IPS-NIHi7 (cell line): Measurements from ENCODE around the gene ARF5.

Experiments used
- DNase-seq: peaks from one replicate; pipeline ENCODE4 v3.0.0; 2012; ENCODE audit warnings: mixed read lengths; ENCODE audit errors: extremely low spot score

Gene ARF5

DNA sequence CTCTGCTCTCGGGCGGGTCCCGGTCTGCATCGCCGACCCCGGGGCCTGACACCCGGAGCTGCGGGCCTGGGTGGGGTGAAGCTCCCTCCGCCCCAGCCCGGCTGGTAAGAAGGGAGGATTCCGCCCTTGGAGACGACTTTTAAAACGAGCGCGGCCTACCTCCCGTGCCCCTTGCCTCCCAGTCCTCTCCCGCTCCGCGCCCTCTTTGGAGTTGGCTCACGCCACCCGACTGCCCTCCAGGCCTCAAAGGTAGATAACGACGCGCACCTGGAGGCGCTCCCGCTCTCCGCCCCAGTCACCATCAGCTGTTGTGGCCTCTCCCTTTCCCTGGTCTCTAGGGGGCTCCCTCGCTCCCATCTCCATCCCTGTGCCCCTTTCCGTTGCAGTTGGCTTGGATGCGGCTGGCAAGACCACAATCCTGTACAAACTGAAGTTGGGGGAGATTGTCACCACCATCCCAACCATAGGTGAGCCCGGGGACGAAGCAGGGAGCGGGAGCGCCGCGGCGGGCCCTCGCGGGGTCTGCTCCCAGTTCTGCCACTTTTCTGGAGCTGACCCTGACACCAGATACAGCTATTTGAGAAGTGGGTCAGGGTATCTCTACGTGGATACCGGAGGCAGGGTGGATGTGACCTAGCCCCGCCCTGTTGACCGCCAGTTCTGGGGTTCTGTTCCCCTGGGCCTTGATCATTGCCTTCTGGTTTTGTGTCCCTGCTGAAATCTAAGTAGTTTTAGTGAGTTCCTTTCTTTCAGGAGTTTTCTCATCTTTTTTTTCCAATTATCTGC is 679 bp downstream of the ARF5 start:
- DNase-seq, result peak; percentile 89

GRCh38 chr7:127589896-127590295 is 1.7 kb downstream of the ARF5 start:
- no peak for DNase-seq

- DNase-seq, result no peak
Observed at GRCh38 chr7:127591189-127591588, 3.0 kb downstream of the ARF5 start.

- DNase-seq, result no peak
Observed at GRCh38 chr7:127591591-127591990, 3.4 kb downstream of the ARF5 start.

DNA sequence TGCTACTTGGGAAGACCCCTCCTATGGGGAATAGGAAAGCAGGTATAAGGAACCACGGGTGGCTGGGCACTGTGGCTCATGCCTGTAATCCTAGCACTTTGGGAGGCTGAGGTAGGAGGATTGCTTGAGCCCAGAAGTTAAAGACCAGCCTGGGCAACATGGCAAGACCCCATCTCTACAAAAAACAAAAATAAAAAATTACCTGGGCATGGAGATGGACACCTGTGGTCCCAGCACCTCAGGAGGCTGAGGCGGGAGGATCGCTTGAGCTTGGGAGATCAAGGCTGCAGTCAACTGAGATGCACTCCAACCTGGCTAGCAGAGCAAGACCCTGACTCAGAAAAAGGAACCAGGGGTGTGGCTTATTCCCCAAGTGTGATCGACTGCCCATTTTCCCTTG is 4.3 kb downstream of the ARF5 start:
- no peak for DNase-seq

DNA sequence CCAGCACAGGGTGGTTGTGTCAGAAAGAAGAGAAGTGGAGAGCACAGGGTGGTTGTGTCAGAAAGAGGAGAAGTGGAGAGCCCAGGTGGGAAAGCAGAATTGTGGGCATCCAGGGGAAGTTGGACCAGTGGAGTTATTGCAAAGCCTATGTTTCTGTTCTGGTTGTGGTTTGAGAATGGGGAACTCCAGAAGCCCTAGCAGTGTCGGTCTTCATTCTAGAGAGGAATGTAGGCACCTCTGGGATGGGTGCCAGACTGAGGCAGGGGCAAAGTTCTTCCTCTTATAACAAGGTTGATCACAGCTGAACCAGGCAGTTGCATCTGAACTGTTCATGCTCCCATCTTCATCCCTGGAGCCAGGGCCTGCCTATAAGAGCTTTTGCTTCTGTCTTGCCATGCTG is 6.3 kb downstream of the ARF5 start:
- DNase-seq, result no peak

DNA sequence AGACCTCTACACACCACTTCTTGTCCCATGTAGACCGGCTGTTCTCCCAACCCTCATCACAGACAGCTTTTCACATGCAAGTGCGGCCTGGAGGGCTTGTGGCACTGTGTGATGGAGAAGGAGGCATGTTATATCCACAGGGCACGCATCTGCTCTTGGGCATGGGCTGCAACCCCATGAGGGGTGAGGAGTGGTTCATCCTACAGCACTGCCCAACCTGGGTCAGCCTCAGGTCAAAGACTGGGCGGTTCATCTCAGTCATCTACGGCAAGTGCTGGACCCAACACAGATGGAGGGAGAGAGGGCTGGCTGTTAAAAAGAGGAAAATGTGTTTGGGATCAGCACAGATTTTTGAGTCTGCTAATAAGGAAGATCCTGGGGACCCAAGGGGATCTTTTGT is 7.5 kb downstream of the ARF5 start:
- no peak for DNase-seq

GRCh38 chr7:127598318-127598717 is 10.1 kb downstream of the ARF5 start:
- peak; percentile 90 for DNase-seq

- DNase-seq, result no peak
Observed at GRCh38 chr7:127600885-127601284, 12.7 kb downstream of the ARF5 start.

DNA sequence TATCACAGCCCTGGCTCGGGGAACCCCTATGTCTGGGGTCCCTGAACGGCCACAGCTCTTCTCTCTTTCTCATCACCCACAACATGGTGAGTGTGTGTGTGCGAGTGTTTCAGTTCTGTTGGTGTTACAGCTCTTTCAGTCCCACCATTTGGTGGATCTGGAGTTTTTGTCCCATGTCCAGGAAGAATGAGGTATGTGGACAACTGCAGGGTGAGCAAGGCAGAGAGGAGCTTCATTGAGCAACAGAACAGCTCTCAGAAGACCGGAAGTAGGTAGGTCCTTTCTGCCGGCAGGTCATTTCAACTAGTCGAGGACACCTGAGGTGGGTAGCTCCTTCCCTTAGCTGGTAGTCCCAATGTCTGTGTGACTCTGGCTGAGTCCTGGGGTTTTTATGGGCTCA is 20.2 kb downstream of the ARF5 start:
- no peak for DNase-seq

GRCh38 chr7:127609297-127609696 is 21.1 kb downstream of the ARF5 start:
- no peak for DNase-seq

DNA sequence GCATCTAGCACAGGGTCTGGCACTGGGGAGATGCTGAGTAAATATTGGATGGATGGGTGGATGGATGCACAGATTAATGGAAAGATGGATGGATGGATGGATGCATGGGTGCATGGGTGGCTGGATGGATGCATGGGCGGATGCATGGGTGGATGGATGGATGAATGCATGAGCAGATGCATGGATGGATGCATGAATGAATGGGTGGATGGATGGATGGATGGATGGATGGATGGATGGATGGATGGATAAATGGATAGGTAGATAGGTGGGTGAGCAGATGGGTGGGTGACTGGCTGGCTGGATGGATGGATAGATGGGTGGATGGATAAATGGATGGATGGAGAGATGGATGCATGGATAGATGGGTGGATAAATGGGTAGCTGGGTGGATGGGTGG is 24.1 kb downstream of the ARF5 start:
- DNase-seq, result no peak

DNA sequence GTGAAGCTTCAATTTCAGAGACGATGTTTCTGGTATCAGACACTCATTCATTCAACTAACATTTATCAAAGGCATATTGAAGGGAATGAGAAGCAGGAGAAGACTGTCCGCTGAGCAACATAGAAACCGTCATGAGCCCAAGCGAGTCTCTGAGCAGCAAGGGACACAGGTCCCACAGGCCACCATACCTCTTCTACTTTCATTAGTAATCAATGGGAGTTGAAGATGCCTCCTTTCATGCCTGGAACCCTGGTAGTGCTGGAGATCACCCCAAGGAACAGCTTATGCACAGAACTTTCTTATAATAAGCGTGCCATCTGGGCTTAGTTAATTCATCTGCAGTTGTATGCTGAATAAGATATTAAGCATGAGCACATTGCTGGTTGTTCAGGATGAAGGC is 28.5 kb downstream of the ARF5 start:
- no peak for DNase-seq

DNA sequence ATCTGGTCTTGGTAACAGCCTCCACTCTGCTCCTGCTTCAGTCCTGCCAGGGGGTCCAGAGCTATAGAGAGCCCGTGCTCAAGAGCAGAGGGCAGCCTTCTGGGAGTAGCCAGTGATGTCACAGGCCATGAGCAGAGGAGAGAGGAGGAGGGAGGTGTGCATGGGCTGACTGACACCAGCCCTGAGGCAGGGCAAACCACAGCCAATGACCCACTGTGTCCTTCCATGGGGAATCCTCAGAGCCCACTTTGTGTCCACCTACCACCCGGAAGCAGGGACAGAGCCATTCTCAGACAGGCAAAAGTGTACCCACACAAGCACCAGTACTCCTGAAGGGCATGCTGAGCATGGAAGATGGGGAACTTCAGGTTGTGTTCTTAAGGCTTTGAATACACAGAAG is 29.8 kb downstream of the ARF5 start, which contains the start of gene PAX4:
PAX4 (minus strand) TSS at position 101 of the 400 bp plus-strand sequence. CDS start 2,214 bp downstream, outside the sequence.
- no peak for DNase-seq

- no peak for DNase-seq
Observed at GRCh38 chr7:127618775-127619174, 30.6 kb downstream of the ARF5 start.

DNA sequence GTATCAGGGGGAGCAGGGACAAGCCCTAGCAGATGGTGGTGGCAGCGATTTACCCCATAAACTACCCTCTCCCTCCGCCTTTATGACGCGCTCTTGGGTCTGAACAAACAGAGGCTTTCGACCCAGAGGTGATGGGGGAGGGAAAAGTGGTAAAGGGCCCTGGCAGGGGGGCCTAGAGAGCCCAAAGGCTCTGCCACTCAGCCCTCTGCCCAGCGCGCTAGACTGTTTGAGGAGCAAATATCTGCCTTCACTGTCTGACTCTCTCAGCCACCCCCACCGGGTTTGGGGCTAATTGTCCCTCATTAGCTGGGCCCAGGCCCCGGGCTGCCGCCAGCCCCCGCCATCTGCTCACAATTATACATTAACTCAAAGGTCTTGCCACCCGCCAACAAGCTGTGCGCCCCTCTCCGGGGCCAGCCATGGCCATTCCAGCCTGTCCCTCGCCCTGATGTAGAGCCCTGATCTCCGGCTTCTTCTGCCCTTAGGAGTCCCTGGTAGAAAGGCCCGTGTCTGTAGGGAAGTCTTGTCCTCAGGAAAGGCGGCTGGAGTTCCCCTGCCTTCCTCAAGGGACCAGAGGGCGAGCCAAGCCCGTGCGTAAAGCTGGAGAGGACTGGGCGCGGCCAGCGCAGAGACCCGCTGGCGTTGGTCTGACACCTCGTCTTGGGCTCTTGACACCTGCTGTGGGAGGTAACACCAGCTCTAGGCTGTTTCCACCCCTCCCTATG is 31.6 kb downstream of the ARF5 start:
- peak; percentile 77 for DNase-seq

DNA sequence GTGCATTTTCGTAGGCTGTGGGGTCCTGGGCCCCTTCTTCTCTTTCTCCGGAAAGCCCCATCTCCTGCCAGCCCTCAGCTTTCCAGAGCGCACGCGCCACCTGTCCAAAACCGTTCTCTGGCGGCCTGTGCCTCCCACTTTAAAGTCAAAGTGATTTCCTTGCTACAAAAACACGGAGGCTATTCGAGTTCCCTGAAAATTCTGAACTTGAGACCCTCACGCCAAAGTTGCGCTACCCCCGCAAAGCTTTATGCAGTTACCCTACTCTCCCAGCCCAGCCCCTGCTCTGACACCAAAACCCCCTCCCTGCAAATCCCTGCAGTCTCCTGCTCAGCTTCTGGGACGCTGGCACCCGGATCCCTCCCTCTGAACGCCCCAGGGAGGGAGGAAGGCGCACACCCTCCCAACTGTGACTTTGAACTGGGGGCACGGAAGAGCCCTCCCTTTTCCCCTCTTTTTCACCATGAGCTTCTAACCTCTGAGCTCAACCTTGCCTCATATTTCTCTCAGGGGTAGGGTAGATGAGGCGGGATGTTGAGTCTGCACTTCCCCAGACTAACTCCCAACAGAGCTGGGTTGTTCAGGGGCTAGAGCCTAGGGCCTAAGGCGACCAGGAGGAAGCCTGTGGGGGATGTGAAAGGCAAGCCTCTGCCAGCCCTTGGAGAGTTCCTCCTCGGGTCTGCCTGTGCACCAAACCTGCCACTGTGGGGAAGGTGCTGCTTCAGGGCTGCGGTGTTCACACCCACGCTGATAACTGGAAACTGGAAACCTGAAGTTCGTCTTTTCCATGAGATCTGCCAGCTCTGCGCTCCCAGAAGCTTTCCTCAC is 32.4 kb downstream of the ARF5 start:
- DNase-seq, result peak; percentile 73

- no peak for DNase-seq
Observed at GRCh38 chr7:127625331-127625730, 37.1 kb downstream of the ARF5 start.

DNA sequence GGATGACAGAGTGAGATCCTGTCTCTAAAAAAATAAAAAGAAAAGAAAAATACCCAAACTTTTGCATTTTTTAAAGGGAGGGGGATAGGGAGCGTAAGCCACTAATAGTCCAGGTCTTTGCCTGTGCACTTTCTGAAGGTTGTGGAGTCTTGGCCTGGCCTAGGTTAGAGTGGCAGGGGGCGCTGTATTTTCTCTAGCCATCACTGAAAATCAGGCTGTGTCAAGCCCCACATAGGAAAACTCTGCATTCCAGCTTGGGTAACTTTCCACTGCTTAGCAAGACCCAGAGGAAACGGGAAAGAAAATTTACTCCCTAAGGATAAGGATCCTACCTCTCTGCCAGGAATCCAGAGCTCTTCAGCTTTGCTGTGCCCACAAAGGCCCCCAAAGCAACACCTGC is 40.2 kb downstream of the ARF5 start:
- DNase-seq, result peak; percentile 57

DNA sequence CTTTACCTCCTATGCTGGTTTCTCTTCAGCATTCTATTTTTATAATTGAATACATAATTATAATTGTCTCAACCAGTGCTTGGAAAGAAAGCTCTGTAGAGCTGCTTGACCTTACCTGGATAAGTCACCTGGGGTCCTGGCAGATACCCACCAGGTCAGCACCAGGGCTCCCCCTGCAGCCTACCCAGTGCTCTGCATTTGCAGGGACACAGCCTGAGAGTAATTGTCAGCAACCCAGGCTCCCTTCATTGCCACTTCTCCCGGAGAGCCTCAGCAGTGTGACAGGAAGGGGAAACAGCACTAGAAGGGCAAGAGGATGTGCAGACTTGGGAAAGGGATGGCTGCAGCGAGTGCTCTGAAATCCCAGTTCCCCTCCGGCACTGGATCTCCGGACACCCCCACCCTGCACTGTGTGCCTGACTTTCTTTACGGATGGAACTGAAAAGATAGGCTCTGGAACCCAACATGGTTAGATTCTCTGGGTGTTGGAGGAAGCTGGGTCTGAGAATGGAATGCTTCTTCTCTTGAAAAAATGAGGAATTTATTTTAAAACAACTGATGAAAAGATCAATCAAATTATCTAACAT is 41.1 kb downstream of the ARF5 start:
- DNase-seq, result peak; percentile 93

GRCh38 chr7:127632276-127632910 is 44.2 kb downstream of the ARF5 start:
- no peak for DNase-seq
